Measurements from ENCODE around the gene HAUS6. TPM values are rescaled to one million over a fixed set of nuclear protein-coding genes. Genes with fewer than 3 reads are reported as not detected.

HAUS6 gene
- total and polyA plus RNA-seq, 2 of the 8 experiments (the other 6 are each of a cell fraction or from before 2014, with no cell fraction given) = 11.7 to 52.4 TPM

DNA sequence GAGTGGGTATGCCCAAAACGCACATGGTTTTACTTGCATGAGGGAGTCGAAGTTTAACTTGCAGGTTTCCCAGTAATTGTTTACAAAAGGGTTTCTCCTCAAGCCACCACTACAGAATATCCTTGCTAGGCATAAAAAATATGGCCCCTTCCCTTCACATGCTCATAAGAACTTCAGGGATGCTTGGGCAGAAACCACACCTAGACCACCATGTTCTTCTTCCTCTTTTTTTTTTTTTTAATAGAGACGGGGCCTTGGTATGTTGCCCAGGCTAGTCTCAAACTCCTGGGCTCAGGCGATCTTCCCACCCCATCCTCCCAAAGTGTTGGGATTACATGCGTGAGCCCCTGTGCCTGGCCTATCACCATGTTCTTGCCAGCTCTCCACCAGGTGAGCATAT, 43.2 kb upstream of the HAUS6 start:
- Histone ChIP-seq H3K36me3 (ENCODE audit: control insufficient read depth in 2 of 4, insufficient read depth in 4 of 4, low read length in 3 of 4) (no peaks in the 10 kb centered on the region), H2AK5ac (ENCODE audit: low read depth, low read length) (no peak overlapping the region), H4K8ac (ENCODE audit: extremely low read depth, insufficient read depth, low read length) (no peak overlapping the region), H3K4ac (replicated peaks; ENCODE audit: insufficient read length, low read depth, low read length) (no peak overlapping the region), H2BK120ac (replicated peaks; ENCODE audit: low read depth, low read length) (no peak overlapping the region), H3K27me3 (replicated peaks in 1 of 4; ENCODE audit: control insufficient read depth in 3 of 4, extremely low read depth in 1 of 4, insufficient read depth in 3 of 4, low read length in 3 of 4) (no peaks in the 10 kb centered on the region), H2BK12ac (ENCODE audit: low read depth, low read length) (no peak overlapping the region), H3K4me3 (ENCODE audit: extremely low read depth in 1 of 4, insufficient read depth in 2 of 4, low read depth in 3 of 4, low read length in 4 of 4) (no peak overlapping the region), H2BK5ac (ENCODE audit: low read depth, low read length) (no peak overlapping the region), H3K79me1 (ENCODE audit: low read depth, low read length) (no peaks in the 10 kb centered on the region), H3K23ac (ENCODE audit: insufficient read length) (no peak overlapping the region), H3K27ac (ENCODE audit: low read depth, low read length) (no peak overlapping the region), H2BK20ac (ENCODE audit: low read length) (no peak overlapping the region), H3K14ac (ENCODE audit: insufficient read length) (no peak overlapping the region), H2BK15ac (ENCODE audit: low read length) (no peak overlapping the region), H3K9me3 (ENCODE audit: insufficient read depth in 2 of 2, low read depth in 1 of 2, low read length in 1 of 2) (no peaks in the 10 kb centered on the region), H4K20me1 (replicated peaks in 1 of 2; ENCODE audit: control insufficient read depth in 1 of 2, insufficient read depth in 2 of 2, low read length in 2 of 2) (no peaks in the 10 kb centered on the region), H3K4me2 (ENCODE audit: insufficient read depth in 1 of 2, low read depth in 2 of 2, low read length in 2 of 2) (no peak overlapping the region), H4K5ac (ENCODE audit: insufficient read length, low read depth, low read length) (no peak overlapping the region), H3K23me2 (ENCODE audit: low read depth, low read length) (no peaks in the 10 kb centered on the region), H3K56ac (replicated peaks; ENCODE audit: insufficient read length, low read depth, low read length) (no peak overlapping the region), H3K18ac (ENCODE audit: extremely low read depth, low read length) (no peak overlapping the region), H2AFZ (ENCODE audit: low read length) (no peak overlapping the region), H4K91ac (replicated peaks; ENCODE audit: insufficient read length, low read length) (no peak overlapping the region), H3K9ac (replicated peaks in 1 of 4; ENCODE audit: extremely low read depth in 1 of 4, low read depth in 3 of 4, low read length in 3 of 4) (no peak overlapping the region), H3K79me2 (ENCODE audit: control insufficient read depth in 1 of 2, insufficient read depth in 2 of 2, low read length in 2 of 2) (no peaks in the 10 kb centered on the region), H3K4me1 (replicated peaks in 1 of 4; ENCODE audit: control insufficient read depth in 3 of 4, insufficient read depth in 4 of 4, low read length in 3 of 4) (no peaks in the 10 kb centered on the region)
- FAIRE-seq = no peak
- CTCF ChIA-PET (ENCODE audit: partially characterized antibody) = interaction anchor here (1.6 to 1.9 kb wide), 2 partner anchors 8 to 28 kb away, joined by 3 to 4 read pairs; no protein-coding TSS in a partner anchor
- DNase-seq (ENCODE audit: low read depth in 1 of 2, low spot score in 2 of 2) = no peak
- WGBS, 2 experiments (ENCODE audit: extremely low coverage in 1 of 2, insufficient coverage in 1 of 2, insufficient read length in 1 of 2, insufficient replicate concordance in 2 of 2, low coverage in 1 of 2, low lambda C conversion rate in 2 of 2, missing lambda C conversion rate in 1 of 2) = 96% methylated on average over 5 of the region's 5 CpGs; no CpG with 5 or more reads in 1 of the 2 experiments
- POLR2A ChIA-PET (ENCODE audit: partially characterized antibody) = no interaction called here
- TF ChIP-seq HDAC2 (IDR thresholded peaks at IDR 0.05; ENCODE audit: borderline replicate concordance in 1 of 2, low read depth in 2 of 2, low read length in 2 of 2) (no peak), CEBPB (IDR thresholded peaks at IDR 0.05; ENCODE audit: low read depth, low read length) (no peak), SAP30 (IDR thresholded peaks at IDR 0.05; ENCODE audit: insufficient read depth, insufficient replicate concordance, low read length) (no peak), GTF2F1 (IDR thresholded peaks at IDR 0.05; ENCODE audit: borderline replicate concordance, low read depth, low read length) (no peak), ASH2L (IDR thresholded peaks at IDR 0.05; ENCODE audit: low read length) (no peak), CTBP2 (IDR thresholded peaks at IDR 0.05; ENCODE audit: borderline replicate concordance, insufficient read depth, insufficient read length, low read length) (no peak), BRCA1 (IDR thresholded peaks at IDR 0.05; ENCODE audit: low read depth, low read length) (no peak), SIX5 (IDR thresholded peaks at IDR 0.05; ENCODE audit: low read depth, low read length) (no peak)
- TF ChIP-seq, protein P1, sequence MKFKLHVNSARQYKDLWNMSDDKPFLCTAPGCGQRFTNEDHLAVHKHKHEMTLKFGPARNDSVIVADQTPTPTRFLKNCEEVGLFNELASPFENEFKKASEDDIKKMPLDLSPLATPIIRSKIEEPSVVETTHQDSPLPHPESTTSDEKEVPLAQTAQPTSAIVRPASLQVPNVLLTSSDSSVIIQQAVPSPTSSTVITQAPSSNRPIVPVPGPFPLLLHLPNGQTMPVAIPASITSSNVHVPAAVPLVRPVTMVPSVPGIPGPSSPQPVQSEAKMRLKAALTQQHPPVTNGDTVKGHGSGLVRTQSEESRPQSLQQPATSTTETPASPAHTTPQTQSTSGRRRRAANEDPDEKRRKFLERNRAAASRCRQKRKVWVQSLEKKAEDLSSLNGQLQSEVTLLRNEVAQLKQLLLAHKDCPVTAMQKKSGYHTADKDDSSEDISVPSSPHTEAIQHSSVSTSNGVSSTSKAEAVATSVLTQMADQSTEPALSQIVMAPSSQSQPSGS (IDR thresholded peaks at IDR 0.05; ENCODE audit: low read length) = no peak
